ENCODE measurements around the gene SGO1.
"Not testable (repeated sequence)": the region's sequence is repeated elsewhere in the genome, so short reads cannot be mapped to it uniquely, and the experiment has no call there.

The SGO1 gene

DNA sequence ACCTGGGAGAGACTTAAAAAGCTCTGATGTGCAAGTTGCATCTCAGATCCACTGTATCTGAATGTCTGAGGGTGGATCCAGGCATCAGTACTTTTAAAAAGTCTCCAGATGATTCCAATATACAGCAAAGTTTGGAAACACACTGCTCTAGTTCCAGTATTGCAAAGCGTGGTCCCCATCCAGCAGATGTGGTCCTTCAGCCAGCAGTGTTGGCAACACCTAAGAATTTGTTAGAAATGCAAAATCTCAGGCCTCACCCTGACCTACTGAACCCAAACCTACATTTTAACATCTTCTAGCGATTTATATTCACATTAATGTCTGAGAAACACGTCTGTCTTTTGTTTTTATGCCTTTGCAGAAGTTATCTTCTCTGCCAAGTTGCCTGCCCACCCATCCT, 32.2 kb upstream of the SGO1 start:
- CTCF ChIA-PET: no interaction called here
- POLR2A ChIA-PET: no interaction called here
- DNase-seq (ENCODE audit: low read depth, low spot score): no peak
- TF ChIP-seq, protein P1, sequence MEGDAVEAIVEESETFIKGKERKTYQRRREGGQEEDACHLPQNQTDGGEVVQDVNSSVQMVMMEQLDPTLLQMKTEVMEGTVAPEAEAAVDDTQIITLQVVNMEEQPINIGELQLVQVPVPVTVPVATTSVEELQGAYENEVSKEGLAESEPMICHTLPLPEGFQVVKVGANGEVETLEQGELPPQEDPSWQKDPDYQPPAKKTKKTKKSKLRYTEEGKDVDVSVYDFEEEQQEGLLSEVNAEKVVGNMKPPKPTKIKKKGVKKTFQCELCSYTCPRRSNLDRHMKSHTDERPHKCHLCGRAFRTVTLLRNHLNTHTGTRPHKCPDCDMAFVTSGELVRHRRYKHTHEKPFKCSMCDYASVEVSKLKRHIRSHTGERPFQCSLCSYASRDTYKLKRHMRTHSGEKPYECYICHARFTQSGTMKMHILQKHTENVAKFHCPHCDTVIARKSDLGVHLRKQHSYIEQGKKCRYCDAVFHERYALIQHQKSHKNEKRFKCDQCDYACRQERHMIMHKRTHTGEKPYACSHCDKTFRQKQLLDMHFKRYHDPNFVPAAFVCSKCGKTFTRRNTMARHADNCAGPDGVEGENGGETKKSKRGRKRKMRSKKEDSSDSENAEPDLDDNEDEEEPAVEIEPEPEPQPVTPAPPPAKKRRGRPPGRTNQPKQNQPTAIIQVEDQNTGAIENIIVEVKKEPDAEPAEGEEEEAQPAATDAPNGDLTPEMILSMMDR (IDR thresholded peaks at IDR 0.05; ENCODE audit: insufficient read depth, low read length, missing control alignments): no peak
- no peak overlapping the region for H3K4me3 ChIP-seq (ENCODE audit: low read depth, low read length)

DNA sequence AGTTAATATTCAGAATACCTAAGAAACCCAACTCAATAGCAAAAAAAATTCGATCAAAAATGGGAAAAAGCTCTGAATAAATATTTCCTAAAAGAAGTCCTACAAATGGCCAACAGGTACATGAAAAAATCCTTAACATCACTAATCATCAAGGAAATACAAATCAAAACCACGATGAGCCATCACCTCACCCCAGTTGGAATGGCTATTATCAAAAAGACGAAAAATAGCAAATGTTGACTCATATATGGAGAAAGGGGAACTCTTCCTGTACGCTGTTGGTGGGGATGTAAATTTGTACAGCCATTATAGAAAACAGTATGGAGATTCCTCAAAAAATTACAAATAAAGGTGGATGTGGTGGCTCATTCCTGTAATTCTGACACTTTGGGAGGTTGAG, 29.6 kb upstream of the SGO1 start:
- H3K4me3 ChIP-seq (ENCODE audit: low read depth, low read length): no peak overlapping the region
- POLR2A ChIA-PET: no interaction called here
- TF ChIP-seq, protein P1 (IDR thresholded peaks at IDR 0.05; ENCODE audit: insufficient read depth, low read length, missing control alignments): no peak
- no peak for DNase-seq (ENCODE audit: low read depth, low spot score)
- CTCF ChIA-PET: no interaction called here

DNA sequence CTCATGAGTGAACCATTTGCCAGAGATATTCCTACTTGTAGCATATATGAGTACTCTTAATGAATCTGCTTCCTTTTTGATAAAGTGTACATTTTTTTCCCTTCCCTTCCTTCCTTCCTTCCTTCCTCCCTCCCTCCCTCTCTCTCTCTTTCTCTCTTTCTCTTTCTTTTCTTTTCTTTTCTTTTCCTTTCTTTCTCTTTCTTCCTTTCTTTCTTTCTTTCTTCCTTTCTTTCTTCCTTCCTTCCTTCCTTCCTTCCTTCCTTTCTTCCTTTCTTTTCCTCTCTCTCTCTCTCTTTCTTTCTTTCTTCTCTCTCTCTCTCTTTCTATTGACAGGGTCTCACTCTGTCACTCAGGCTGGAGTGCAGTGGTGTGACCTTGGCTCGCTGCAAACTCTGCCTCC, 27.5 kb upstream of the SGO1 start:
- DNase-seq (ENCODE audit: low read depth, low spot score); POLR2A ChIA-PET; H3K4me3 ChIP-seq (ENCODE audit: low read depth, low read length); CTCF ChIA-PET: not testable (repeated sequence)

DNA sequence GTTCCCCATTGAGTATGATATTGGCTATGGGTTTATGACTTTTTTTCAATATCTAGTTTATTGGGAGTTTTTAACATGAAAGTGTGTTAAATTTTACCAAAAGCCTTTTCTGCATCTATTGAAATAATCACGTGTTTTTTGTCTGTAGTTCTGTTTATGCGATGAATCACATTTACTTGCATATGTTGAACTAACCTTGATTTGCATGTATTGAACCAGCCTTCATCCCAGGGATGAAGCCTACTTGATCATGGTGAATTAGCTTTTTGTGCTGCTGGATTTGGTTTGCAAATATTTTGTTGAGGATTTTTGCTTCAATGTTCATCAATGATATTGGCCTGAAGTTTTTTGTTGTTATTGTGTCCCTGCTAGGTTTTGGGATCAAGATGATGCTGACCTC, 21.9 kb upstream of the SGO1 start:
- CTCF ChIA-PET, POLR2A ChIA-PET: not testable (repeated sequence)

DNA sequence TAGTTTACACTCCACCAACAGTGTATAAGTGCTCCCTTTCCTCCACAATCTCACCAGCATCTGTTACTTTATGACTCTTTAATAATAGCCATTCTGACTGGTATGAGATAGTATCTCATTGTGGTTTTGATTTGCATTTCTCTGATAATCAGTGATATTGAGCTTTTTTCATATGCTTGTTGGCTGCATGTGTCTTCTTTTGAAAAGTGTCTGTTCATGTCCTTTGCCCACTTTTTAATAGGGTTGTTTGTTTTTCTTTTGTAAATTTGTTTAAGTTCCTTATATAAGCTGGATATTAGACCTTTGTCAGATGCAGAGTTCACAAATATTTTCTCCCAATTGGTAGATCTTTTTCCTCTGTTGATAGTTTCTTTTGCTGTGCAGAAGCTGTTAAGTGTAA, 19.9 kb upstream of the SGO1 start:
- POLR2A ChIA-PET; CTCF ChIA-PET; DNase-seq (ENCODE audit: low read depth, low spot score); H3K4me3 ChIP-seq (ENCODE audit: low read depth, low read length): not testable (repeated sequence)

More for the DNA sequence above, 21.9 kb upstream of the SGO1 start:
- not testable (repeated sequence) for DNase-seq (ENCODE audit: low read depth, low spot score); H3K4me3 ChIP-seq (ENCODE audit: low read depth, low read length)

DNA sequence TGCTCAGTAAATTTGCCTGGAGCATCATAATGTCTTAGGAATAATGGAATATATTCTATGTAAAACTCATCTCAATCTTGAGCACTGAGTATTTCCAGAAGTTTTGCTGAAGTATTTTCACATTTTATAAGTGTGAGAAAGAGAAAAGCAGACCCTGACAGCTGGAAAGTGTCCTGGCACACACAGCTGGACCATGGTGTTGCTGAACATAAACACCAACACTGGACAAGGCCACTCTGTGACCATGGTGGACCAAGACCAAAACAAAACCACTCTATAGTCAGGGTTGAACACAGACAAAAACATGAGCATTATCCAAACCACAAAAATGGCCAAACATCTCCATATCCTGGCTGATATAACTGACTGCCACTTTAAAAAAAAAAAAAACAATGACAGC, 15.1 kb upstream of the SGO1 start:
- no peak overlapping the region for H3K4me3 ChIP-seq (ENCODE audit: low read depth, low read length)
- TF ChIP-seq, protein P1 (IDR thresholded peaks at IDR 0.05; ENCODE audit: insufficient read depth, low read length, missing control alignments): no peak
- CTCF ChIA-PET: no interaction called here
- POLR2A ChIA-PET: no interaction called here
- DNase-seq (ENCODE audit: low read depth, low spot score): no peak

DNA sequence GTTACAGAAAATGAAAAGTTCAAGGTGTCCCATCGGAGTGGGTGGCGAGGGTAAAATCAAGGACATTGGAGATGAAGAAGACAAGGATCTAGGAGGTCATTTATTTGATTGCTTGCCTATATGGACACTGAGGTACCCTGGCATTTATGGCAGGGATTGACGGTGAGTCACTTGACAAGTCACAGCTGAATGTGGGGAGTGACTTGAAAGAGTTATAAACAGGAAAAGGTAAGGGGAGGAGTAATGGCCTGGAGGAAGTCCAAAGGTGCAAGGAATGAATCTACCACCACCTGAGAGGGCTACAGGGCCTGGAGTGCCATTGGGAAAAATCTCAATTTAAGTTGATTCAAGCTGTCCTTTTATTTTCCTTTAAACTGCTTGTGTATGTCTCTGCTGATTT, 11.8 kb upstream of the SGO1 start:
- ChIA-PET POLR2A (no interaction called here), CTCF (no interaction called here)
- DNase-seq (ENCODE audit: low read depth, low spot score): no peak
- no peak overlapping the region for H3K4me3 ChIP-seq (ENCODE audit: low read depth, low read length)
- TF ChIP-seq, protein P1 (IDR thresholded peaks at IDR 0.05; ENCODE audit: insufficient read depth, low read length, missing control alignments): no peak

DNA sequence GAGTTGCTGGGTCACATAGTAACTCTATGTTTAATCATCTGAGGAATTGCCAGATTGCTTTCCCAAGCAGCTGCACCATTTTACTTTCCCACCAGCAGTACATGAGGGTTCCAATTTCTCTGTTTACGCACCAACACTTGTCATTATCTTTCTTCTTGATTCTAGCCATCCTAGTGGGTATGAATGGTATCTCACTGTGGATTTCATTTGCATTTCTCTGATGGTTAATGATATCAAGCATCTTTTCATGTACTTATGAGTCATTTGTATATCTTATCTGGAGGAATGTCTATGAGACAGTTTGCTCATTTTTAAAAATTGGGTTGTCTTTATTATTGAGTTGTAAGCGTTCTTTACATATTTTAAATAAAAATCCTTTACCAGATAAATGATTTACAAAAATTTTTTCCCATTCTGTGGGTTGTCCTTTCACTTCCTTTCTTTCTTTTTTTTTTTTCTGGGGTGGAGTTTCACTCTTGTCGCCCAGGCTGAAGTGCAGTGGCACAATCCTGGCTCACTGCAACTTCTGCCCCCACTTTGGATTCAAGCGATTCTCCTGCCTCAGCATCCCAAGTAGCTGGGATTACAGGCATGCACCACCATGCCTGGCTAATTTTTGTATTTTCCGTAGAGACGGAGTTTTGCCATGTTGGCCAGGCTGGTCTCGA, 8.9 kb upstream of the SGO1 start:
- TF ChIP-seq, protein P1 (IDR thresholded peaks at IDR 0.05; ENCODE audit: insufficient read depth, low read length, missing control alignments): no peak
- DNase-seq (ENCODE audit: low read depth, low spot score): no peak
- ChIA-PET POLR2A (no interaction called here), CTCF (interaction anchor here (1.1 kb wide), 1 partner anchor 9 kb away, joined by 3 read pairs; the partner anchor contains the start of gene SGO1)
- H3K4me3 ChIP-seq (ENCODE audit: low read depth, low read length): no peak overlapping the region

Measured in AG04449 (cell line).